Ectodermal cell (in vitro differentiated cells): Measurements from ENCODE around the gene DNMBP.

Experiments
- H3K27ac ChIP-seq: 2 replicates; pipeline ENCODE4 v1.7.0; 2013; ENCODE audit warnings: mild to moderate bottlenecking, low read depth, low read length; ENCODE audit not compliant: insufficient read depth, poor library complexity, severe bottlenecking
- H3K27me3 ChIP-seq: 2 replicates; pipeline ENCODE4 v1.7.0; 2013; ENCODE audit warnings: mild to moderate bottlenecking, low read length; ENCODE audit not compliant: insufficient read depth, control insufficient read depth, poor library complexity, severe bottlenecking
- H3K36me3 ChIP-seq: one replicate; pipeline ENCODE4 v1.7.0; 2013; ENCODE audit warnings: low read length; ENCODE audit not compliant: control insufficient read depth, insufficient read depth
- H3K4me1 ChIP-seq: one replicate; pipeline ENCODE4 v1.7.0; 2013; ENCODE audit warnings: low read length; ENCODE audit not compliant: control insufficient read depth, insufficient read depth
- H3K4me3 ChIP-seq: 2 replicates; pipeline ENCODE4 v1.7.0; 2013; ENCODE audit warnings: low read depth, low read length, control low read depth; ENCODE audit not compliant: insufficient read depth
- H3K9me3 ChIP-seq: 2 replicates; pipeline ENCODE4 v1.7.0; 2013; ENCODE audit warnings: mild to moderate bottlenecking, low read length, moderate library complexity; ENCODE audit not compliant: control insufficient read depth
- WGBS, 2 experiments: methylation state at CpG; one replicate each; pipeline ENCODE4 v1.1.7; 2013; ENCODE audit warnings: missing lambda C conversion rate in 2 of 2; 5-methylcytosine and 5-hydroxymethylcytosine counted together

Gene DNMBP

DNA sequence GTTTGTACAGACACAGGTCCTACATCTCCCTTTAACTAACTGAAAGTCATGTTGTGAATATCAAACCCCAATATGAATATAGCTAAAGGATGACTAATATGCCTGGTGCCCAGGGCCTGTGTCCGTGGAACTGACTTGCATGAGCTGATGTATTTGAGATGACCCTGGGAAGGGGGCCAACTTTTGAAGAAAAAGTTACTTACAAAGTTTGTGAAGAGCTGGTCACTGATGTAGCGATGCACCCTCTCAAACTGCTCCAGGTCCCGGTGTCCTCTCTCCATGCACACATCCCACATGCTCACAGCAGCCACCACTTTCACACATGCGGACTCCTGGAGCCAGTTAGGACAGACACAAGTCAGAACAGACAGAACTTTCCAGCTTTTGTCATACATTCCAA lies 121.1 kb downstream of the DNMBP start:
- 96% methylated on average over 4 of the region's 4 CpGs for WGBS, 2 experiments
- H3K4me3 ChIP-seq: no peak overlapping the region
- no peak overlapping the region for H3K27ac ChIP-seq
- H3K27me3 ChIP-seq: no peaks in the 10 kb centered on the region
- no peaks in the 10 kb centered on the region for H3K9me3 ChIP-seq
- no peaks in the 10 kb centered on the region for H3K4me1 ChIP-seq
- H3K36me3 ChIP-seq: peaks cover 78% of the 10 kb centered on the region

DNA sequence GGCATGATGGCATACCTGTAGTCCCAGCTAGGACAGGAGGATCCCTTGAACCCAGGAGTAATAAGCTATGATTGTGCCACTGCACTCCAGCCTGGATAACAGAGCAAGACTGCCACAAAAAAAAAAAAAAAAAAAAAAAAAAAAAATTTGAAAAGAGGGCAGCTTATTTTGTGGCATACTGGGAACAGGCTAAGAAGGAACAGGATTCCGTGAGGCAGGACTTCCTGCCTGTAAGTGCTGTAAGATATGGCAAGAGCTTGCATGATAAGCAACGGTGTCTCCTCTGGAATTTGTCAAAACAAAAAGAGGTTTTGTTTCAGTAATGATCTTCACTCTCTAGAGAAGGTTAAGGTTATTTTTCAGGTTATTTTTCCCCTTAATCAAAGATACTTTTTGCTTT lies 126.2 kb downstream of the DNMBP start:
- WGBS, 2 experiments: 88 to 97% methylated on average over 2 of the region's 2 CpGs
- peaks cover 87% of the 10 kb centered on the region for H3K36me3 ChIP-seq
- no peak overlapping the region for H3K27ac ChIP-seq

DNA sequence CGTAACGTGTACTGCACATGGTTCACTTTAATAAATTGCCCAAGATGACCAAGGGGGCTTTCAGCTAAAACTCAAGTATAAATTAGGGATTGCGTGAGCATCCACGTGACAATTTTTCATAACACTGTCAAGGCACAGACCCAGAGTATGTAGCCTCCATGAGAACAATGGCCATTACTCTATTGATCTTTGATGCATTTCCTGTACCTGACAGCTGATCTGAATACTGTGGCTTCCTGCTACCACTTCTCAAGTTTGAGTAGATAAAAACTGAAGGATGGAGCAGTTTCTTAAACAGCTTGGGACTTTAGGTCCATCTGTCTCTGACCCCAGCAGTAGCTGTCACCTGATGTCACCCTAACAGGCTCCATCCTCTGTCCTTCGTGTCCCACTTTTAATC lies 128.4 kb downstream of the DNMBP start:
- no peak overlapping the region for H3K4me3 ChIP-seq
- no peak overlapping the region for H3K27ac ChIP-seq
- H3K27me3 ChIP-seq: no peaks in the 10 kb centered on the region
- H3K36me3 ChIP-seq: peaks cover 89% of the 10 kb centered on the region
- no peaks in the 10 kb centered on the region for H3K9me3 ChIP-seq
- H3K4me1 ChIP-seq: no peaks in the 10 kb centered on the region
- 96 to 97% methylated on average over 5 of the region's 5 CpGs for WGBS, 2 experiments

More for the DNA sequence above, 126.2 kb downstream of the DNMBP start:
- H3K4me3 ChIP-seq: no peak overlapping the region
- H3K4me1 ChIP-seq: no peaks in the 10 kb centered on the region
- H3K9me3 ChIP-seq: no peaks in the 10 kb centered on the region
- H3K27me3 ChIP-seq: no peaks in the 10 kb centered on the region

DNA sequence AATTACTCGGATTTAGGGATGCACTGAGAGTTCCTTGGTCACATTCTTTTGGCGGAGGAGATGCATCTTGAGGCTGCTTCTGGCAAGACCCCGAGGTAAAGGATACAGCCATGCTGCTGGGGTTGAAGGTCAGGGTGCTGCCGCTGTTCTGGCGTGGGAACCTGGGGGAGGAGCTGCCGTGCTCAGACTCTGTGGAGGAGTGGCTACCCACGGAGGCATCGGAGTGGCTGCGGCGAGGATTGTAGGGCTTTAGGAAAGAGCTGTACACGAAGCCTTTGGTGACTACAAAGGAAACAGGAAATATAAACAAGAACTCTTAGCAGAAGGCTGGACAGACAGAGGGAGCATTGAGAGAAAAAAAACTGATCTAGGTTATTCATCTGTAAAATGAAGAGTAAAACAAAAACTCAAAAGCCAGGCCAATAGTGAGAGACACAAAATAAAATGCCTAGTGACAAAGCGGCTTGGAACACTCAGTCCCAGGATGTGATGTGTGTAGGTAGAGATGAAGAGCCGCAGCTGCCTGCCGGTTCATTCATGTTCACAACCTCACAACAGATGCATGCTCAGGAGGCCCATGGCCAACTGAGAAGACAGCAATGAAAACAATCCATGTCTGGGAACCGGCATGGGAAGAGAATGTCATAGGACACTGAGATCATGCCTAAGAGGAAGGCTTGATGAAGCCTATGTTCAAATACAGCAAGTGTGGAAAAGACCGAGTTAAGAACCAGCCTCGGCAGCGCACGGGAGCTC lies 129.5 kb downstream of the DNMBP start:
- Histone ChIP-seq H3K9me3 (no peaks in the 10 kb centered on the region), H3K4me1 (no peaks in the 10 kb centered on the region), H3K36me3 (peaks cover 86% of the 10 kb centered on the region), H3K27ac (no peak overlapping the region), H3K4me3 (no peak overlapping the region), H3K27me3 (no peaks in the 10 kb centered on the region)
- 95% methylated on average over 19 of the region's 19 CpGs for WGBS, 2 experiments

DNA sequence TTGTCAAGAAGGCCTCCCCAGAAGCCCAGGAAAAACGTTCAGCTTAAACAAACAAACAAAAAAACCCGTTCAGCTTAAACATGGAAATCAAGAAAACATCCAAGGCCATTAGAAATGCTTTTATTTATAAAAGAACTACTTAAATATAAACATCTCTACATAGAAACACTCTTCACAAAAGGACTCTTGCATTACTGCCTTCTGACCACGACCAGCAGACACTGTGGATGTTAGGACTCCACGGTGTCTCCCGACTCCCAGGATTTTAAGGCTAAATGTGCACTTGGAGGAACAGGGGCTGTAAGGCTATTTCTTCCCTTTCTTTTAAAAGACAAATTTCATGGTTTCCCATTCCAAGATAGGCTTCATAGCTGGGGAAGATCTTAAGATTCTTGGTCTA lies 134.3 kb downstream of the DNMBP start:
- Histone ChIP-seq H3K4me3 (no peak overlapping the region), H3K27ac (no peak overlapping the region), H3K27me3 (no peaks in the 10 kb centered on the region), H3K4me1 (no peaks in the 10 kb centered on the region), H3K9me3 (no peaks in the 10 kb centered on the region), H3K36me3 (peaks cover 47% of the 10 kb centered on the region)
- 86 to 90% methylated on average over 5 of the region's 5 CpGs for WGBS, 2 experiments

DNA sequence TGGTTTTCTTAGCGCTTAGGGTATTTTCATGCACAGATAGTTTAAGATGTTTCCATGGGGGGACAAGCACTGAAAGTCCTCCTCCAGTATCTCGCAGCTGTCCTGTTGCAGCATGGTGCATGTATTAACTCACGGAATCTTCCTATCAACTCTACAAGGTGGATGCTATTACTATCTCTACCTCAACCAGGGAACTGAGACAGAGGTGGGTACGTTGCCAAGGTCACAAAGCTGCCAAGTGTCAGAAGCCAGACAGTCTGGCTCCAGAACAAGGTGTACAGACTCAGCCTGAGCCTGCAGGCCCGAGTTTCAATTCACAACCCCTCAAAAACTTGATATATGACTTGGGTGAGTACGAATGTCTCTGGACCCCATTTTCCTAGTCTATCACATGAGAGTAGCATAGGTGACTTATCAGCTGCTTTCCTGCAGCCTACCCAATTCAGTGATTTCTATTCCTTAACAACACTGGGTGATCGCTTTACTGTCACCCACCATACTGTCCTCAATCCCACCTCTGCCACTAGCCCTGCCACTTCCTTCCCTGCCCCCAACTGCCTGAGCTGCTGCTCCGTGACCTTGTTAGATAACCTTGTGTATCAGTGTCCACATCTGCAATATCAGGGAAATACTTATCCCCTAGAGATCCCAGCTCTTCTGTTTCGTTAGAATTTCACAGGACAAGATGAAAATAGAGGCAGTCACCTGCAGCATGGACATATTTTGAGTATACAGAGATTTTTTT lies 135.2 kb downstream of the DNMBP start:
- Histone ChIP-seq H3K4me1 (no peaks in the 10 kb centered on the region), H3K27me3 (no peaks in the 10 kb centered on the region), H3K27ac (no peak overlapping the region), H3K36me3 (peaks cover 37% of the 10 kb centered on the region), H3K4me3 (no peak overlapping the region), H3K9me3 (no peaks in the 10 kb centered on the region)
- WGBS, 2 experiments: 93 to 94% methylated on average over 9 of the region's 9 CpGs

DNA sequence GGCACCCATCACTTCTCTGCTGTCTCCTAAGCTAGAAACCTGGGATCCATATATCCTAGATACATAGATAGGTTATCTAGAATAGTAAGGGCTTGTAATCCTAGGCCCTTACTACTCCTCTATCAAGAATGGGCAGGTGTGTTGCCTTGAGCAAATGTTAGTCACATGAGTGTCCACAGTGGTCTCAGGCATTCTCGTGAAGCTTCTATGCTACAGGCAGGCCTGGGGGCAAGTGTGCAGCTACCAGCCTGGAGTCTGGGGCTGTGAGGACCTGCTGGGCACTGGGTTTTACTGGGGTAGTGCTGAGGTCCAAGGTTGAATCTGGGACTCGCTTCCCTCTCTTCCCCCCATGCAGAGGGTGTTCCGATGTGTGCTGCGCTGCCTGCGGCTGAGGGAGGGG lies 135.9 kb downstream of the DNMBP start:
- Histone ChIP-seq H3K4me3 (no peak overlapping the region), H3K4me1 (no peaks in the 10 kb centered on the region), H3K27me3 (no peaks in the 10 kb centered on the region), H3K9me3 (no peaks in the 10 kb centered on the region), H3K36me3 (peaks cover 31% of the 10 kb centered on the region), H3K27ac (no peak overlapping the region)
- 94 to 96% methylated on average over 5 of the region's 5 CpGs for WGBS, 2 experiments

DNA sequence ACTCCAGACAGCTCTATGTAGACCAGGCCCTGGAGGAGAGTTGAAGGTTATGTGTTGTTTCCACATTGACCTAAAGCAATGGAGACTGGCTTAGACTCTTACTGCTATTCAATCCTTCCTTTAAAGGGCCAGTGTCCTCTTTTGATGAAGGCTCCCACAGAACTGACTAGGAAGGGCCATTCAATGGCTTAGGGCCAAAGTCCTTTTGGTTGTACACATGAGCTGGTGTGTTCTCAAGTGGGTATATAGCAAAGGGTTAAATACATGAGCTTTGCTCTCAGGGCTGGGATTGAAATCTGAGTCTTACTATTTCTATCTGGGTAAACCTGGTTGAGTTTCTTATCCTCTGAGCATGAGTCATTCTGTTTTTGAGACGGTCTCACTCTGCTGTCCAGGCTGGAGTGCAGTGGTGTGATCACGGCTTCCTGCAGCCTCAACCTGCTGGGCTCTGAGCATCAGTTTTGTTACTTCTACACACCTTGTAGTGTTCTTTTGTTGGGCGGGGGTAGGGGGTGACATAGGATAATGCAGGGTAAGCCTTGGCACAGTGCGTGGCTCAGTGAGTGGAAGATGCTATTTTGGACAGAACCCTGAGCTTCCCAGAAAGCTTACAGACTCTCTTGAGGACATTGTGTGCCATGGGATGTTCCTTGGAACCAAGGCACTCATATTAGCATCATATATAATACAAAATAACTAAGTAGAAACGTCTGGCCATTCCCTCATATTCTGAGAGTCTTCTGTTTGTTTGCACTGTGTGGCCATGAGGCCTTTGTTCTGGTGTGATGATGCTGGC lies 137.2 kb downstream of the DNMBP start:
- H3K36me3 ChIP-seq: peaks cover 18% of the 10 kb centered on the region
- H3K4me3 ChIP-seq: no peak overlapping the region
- H3K27ac ChIP-seq: no peak overlapping the region
- H3K4me1 ChIP-seq: no peaks in the 10 kb centered on the region
- no peaks in the 10 kb centered on the region for H3K9me3 ChIP-seq
- 76 to 83% methylated on average over 5 of the region's 5 CpGs for WGBS, 2 experiments
- no peaks in the 10 kb centered on the region for H3K27me3 ChIP-seq

DNA sequence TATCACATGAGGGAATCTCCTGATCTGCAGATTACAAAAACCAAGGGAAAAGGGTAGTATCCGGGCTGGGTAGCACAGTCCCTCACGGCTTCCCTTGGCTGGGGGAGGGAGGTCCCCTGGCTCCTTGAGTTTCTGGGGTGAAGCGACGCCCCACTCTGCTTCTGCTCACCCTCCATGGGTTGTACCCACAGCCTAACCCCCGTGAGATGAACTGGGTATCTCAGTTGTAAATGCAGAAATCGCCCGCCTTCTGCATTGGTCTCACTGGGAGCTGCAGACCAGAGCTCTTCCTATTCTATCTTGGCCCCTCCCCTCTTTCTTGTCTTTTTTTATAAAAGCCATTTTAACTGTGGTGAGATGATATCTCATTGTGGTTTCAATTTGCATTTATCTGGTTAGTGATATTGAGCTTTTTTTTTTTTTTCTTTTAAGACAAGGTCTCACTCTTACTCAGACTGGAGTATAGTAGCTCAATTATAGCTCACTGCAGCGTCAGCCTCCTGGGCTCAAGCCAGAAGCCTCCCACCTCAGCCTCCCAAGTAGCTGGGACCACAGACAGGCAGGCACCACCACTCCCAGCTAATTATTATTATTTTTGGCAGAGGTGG lies 139.5 kb downstream of the DNMBP start:
- Histone ChIP-seq H3K36me3 (no peaks in the 10 kb centered on the region), H3K27me3 (no peaks in the 10 kb centered on the region), H3K9me3 (no peaks in the 10 kb centered on the region), H3K4me3 (no peak overlapping the region), H3K27ac (no peak overlapping the region), H3K4me1 (no peaks in the 10 kb centered on the region)
- 95 to 96% methylated on average over 8 of the region's 8 CpGs for WGBS, 2 experiments
